K562 (cell line): ENCODE data around the gene MEF2D. TPM values are rescaled to one million over a fixed set of nuclear protein-coding genes. Genes with fewer than 3 reads are reported as not detected.

Experiments
- BCLAF1 ChIP-seq, 2 experiments: fragments of 450-650 bp in 1 of 2; IDR thresholded peaks; 2 replicates each; pipeline ENCODE4 v1.6.1; 2011 to 2017; ENCODE audit warnings: low read depth in 2 of 2, antibody characterized with exemption in 1 of 2, borderline replicate concordance in 1 of 2, low read length in 1 of 2, mild to moderate bottlenecking in 1 of 2, mixed read lengths in 1 of 2; ENCODE audit not compliant: control insufficient read depth in 1 of 2
- CBFA2T2 ChIP-seq: fragments of 450-650 bp; conservative IDR thresholded peaks from 2 replicates; pipeline ENCODE4 v1.6.1; 2017; ENCODE audit warnings: mild to moderate bottlenecking
- EHMT2 ChIP-seq: fragments of 450-650 bp; IDR thresholded peaks from 2 replicates; pipeline ENCODE4 v1.6.1; 2018; ENCODE audit warnings: antibody characterized with exemption
- GMEB1 ChIP-seq: fragments of 250-450 bp; sonication (Bioruptor Pico); IDR thresholded peaks from 2 replicates; pipeline ENCODE4 v1.4.0; 2020; ENCODE audit warnings: mild to moderate bottlenecking
- GTF2A2 ChIP-seq: IDR thresholded peaks from 2 replicates; pipeline ENCODE4 v1.6.1; 2016; ENCODE audit warnings: mild to moderate bottlenecking, missing genetic modification characterization, missing compliant biosample characterization
- KAT7 ChIP-seq: sonication (generic); formaldehyde crosslinking; IDR thresholded peaks from 2 replicates; pipeline ENCODE4 v1.8.0; 2022; ENCODE audit warnings: missing genetic modification reagents, mild to moderate bottlenecking, borderline replicate concordance
- MAZ ChIP-seq, 2 experiments: fragments of 450-650 bp in 1 of 2; sonication (generic) in 1 of 2; formaldehyde crosslinking; IDR thresholded peaks in 1 of 2; conservative IDR thresholded peaks in 1 of 2; 2 replicates each; pipeline versions ENCODE4 v1.4.0 to v1.5.0; 2020; ENCODE audit warnings: mild to moderate bottlenecking in 1 of 2, missing genetic modification reagents in 1 of 2
- NCOA6 ChIP-seq: fragments of 450-650 bp; IDR thresholded peaks from 2 replicates; pipeline ENCODE4 v1.6.1; 2017; ENCODE audit warnings: mild to moderate bottlenecking
- TARDBP ChIP-seq: fragments of 450-650 bp; IDR thresholded peaks from 2 replicates; pipeline ENCODE4 v1.6.1; 2016
- ZNF217 ChIP-seq: sonication (generic); formaldehyde crosslinking; IDR thresholded peaks from 2 replicates; pipeline ENCODE4 v1.8.0; 2022; ENCODE audit warnings: mild to moderate bottlenecking, missing genetic modification reagents
- ZNF785 ChIP-seq: fragments of 250-450 bp; sonication (Bioruptor Pico); IDR thresholded peaks from 2 replicates; pipeline ENCODE4 v1.4.0; 2020; ENCODE audit warnings: mild to moderate bottlenecking
- polyA plus RNA-seq, 8 experiments: library from polyadenylated mRNA; depleted of rRNA in 4 of 8; stranded (reverse) in 5 of 8; unstranded in 3 of 8; fragments of >200 nt; fragmentation: Nextera tagmentation in 2 of 8; fragmentation: Illumina TruSeq in 1 of 8; extraction: Ambion mirVana in 2 of 8; extraction: Trizol in 1 of 8; gene quantifications; 2 replicates each; pipeline versions ENCODE4 v1.2.1 to v1.2.3, GENCODE V29; 2011 to 2014; ENCODE audit warnings: inconsistent platforms in 1 of 8, missing spikeins in 1 of 8
- total RNA-seq, 7 experiments: library from RNA; depleted of rRNA in 6 of 7; stranded (reverse); fragments of >200 nt in 6 of 7; fragmentation: Illumina TruSeq in 2 of 7; extraction: Trizol in 2 of 7; gene quantifications; 2 replicates each; pipeline versions ENCODE4 v1.2.1 to v1.2.3, GENCODE V29; 2011 to 2021; ENCODE audit warnings: low replicate concordance in 1 of 7
- TF ChIP-seq, protein P1 (sequence below): fragments of 250-450 bp; sonication (Bioruptor Pico); IDR thresholded peaks from 2 replicates; pipeline ENCODE4 v1.4.0; 2020; ENCODE audit warnings: mild to moderate bottlenecking, moderate library complexity
- TF ChIP-seq, protein P2 (sequence below), 2 experiments: fragments of 250-450 bp in 1 of 2; fragments of 450-650 bp in 1 of 2; sonication (Bioruptor Pico) in 1 of 2; IDR thresholded peaks; 2 replicates each; pipeline versions ENCODE4 v1.6.1 to v1.8.0; 2016 to 2021; ENCODE audit warnings: mild to moderate bottlenecking in 2 of 2, moderate library complexity in 2 of 2, missing compliant biosample characterization in 1 of 2, missing genetic modification characterization in 1 of 2
- TF ChIP-seq, protein P3 (sequence below): fragments of 250-450 bp; sonication (Bioruptor Pico); IDR thresholded peaks from 2 replicates; pipeline ENCODE4 v1.5.0; 2020; ENCODE audit warnings: mild to moderate bottlenecking
- TF ChIP-seq, protein P4 (sequence below): fragments of 450-650 bp; formaldehyde crosslinking; IDR thresholded peaks from 2 replicates; pipeline ENCODE4 v1.4.0; 2020; ENCODE audit warnings: mild to moderate bottlenecking, moderate library complexity

Gene MEF2D
- total and polyA plus RNA-seq, 9 of the 15 experiments (the other 6 are each of a cell fraction or from before 2014, with no cell fraction given), result 0.10 to 19.5 (median 2.6) TPM

- TF ChIP-seq, protein P1, sequence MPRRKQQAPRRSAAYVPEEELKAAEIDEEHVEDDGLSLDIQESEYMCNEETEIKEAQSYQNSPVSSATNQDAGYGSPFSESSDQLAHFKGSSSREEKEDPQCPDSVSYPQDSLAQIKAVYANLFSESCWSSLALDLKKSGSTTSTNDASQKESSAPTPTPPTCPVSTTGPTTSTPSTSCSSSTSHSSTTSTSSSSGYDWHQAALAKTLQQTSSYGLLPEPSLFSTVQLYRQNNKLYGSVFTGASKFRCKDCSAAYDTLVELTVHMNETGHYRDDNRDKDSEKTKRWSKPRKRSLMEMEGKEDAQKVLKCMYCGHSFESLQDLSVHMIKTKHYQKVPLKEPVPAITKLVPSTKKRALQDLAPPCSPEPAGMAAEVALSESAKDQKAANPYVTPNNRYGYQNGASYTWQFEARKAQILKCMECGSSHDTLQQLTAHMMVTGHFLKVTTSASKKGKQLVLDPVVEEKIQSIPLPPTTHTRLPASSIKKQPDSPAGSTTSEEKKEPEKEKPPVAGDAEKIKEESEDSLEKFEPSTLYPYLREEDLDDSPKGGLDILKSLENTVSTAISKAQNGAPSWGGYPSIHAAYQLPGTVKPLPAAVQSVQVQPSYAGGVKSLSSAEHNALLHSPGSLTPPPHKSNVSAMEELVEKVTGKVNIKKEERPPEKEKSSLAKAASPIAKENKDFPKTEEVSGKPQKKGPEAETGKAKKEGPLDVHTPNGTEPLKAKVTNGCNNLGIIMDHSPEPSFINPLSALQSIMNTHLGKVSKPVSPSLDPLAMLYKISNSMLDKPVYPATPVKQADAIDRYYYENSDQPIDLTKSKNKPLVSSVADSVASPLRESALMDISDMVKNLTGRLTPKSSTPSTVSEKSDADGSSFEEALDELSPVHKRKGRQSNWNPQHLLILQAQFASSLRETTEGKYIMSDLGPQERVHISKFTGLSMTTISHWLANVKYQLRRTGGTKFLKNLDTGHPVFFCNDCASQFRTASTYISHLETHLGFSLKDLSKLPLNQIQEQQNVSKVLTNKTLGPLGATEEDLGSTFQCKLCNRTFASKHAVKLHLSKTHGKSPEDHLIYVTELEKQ (CRISPR knock-in tag), result no peak
- TF ChIP-seq BCLAF1 (IDR thresholded peaks at IDR 0.05; ENCODE audit: borderline replicate concordance in 1 of 2, control insufficient read depth in 1 of 2, low read depth in 2 of 2, low read length in 1 of 2) (no peak), GMEB1 (CRISPR knock-in tag) (no peak), KAT7 (CRISPR knock-in tag) (no peak), NCOA6 (no peak), EHMT2 (no peak), ZNF785 (CRISPR knock-in tag) (no peak), MAZ (CRISPR knock-in tag; conservative IDR thresholded peaks at IDR 0.05 in 1 of 2, IDR thresholded peaks at IDR 0.05 in 1 of 2) (peak in 1 of 2 experiments; percentile 31; a peak in 1 of 4 replicates), TARDBP (no peak), CBFA2T2 (peak; percentile 63), GTF2A2 (tag) (no peak), ZNF217 (CRISPR knock-in tag) (no peak)
- TF ChIP-seq, protein P2, sequence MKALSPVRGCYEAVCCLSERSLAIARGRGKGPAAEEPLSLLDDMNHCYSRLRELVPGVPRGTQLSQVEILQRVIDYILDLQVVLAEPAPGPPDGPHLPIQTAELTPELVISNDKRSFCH (CRISPR knock-in tag; IDR thresholded peaks at IDR 0.05), result no peak
- TF ChIP-seq, protein P2 (tag; IDR thresholded peaks at IDR 0.05), result 0 out of 2 replicates have a peak, but pooled peaks have one; percentile 24
- TF ChIP-seq, protein P3, sequence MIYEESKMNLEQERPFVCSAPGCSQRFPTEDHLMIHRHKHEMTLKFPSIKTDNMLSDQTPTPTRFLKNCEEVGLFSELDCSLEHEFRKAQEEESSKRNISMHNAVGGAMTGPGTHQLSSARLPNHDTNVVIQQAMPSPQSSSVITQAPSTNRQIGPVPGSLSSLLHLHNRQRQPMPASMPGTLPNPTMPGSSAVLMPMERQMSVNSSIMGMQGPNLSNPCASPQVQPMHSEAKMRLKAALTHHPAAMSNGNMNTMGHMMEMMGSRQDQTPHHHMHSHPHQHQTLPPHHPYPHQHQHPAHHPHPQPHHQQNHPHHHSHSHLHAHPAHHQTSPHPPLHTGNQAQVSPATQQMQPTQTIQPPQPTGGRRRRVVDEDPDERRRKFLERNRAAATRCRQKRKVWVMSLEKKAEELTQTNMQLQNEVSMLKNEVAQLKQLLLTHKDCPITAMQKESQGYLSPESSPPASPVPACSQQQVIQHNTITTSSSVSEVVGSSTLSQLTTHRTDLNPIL, result no peak
- TF ChIP-seq, protein P4, sequence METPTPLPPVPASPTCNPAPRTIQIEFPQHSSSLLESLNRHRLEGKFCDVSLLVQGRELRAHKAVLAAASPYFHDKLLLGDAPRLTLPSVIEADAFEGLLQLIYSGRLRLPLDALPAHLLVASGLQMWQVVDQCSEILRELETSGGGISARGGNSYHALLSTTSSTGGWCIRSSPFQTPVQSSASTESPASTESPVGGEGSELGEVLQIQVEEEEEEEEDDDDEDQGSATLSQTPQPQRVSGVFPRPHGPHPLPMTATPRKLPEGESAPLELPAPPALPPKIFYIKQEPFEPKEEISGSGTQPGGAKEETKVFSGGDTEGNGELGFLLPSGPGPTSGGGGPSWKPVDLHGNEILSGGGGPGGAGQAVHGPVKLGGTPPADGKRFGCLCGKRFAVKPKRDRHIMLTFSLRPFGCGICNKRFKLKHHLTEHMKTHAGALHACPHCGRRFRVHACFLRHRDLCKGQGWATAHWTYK (CRISPR knock-in tag), result no peak
Measured at GRCh38 chr1:156523801-156524480, 23.4 kb upstream of the MEF2D start (continued).
